ENCODE data around the gene KIF5A. TPM values are rescaled to one million over a fixed set of nuclear protein-coding genes. Genes with fewer than 3 reads are reported as not detected.

Gene KIF5A
- total and polyA plus RNA-seq, 2 of the 13 experiments (the other 11 are each of a cell fraction or from before 2014, with no cell fraction given), result 1.6 to 11.9 TPM

DNA sequence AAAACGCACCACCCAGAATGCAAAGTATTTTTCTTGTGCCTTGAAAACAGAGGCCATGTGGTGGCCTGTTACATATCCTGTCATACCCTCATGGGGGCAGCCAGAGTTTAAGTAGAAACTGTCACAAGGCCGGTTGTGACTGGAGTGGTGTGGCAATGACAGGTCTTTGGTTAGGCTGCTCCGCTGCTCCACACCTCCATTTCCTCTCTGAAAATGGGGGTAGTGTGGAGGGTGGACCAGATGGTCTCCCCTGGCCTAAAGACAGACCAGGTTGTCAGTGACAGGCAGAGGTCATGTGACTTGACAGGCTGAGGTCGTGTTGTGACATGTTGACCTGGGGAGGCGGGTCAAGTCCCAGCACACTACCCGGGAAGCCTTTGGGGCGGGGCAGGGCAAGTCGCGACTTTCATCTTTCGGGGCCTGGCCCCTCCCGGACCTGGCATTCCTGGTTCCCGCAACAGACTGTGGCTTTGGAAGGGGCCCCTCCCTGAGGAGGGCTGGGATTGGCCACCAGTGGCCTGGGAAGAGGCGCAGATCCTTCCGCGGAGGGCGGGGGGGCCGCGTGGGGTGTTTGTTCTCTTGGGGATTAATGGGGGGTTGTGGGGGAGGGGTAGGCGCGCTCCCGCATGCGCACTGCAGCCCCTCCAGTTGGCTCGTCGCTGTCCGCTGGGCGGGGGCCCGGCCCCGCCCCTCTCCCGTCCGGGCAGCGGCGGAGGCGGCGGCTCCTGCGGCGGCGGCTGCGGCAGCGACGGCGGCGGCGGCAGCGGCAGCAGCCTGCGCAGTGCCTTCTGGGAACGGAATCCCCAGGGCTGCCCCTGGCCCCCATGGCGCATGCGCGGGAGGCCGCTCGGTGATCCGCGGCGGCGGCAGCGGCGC is 27.6 kb upstream of the KIF5A start, which contains the start of gene MBD6 (continued):
- TF ChIP-seq, protein P1, sequence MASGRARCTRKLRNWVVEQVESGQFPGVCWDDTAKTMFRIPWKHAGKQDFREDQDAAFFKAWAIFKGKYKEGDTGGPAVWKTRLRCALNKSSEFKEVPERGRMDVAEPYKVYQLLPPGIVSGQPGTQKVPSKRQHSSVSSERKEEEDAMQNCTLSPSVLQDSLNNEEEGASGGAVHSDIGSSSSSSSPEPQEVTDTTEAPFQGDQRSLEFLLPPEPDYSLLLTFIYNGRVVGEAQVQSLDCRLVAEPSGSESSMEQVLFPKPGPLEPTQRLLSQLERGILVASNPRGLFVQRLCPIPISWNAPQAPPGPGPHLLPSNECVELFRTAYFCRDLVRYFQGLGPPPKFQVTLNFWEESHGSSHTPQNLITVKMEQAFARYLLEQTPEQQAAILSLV (CRISPR knock-in tag; IDR thresholded peaks at IDR 0.05; ENCODE audit: borderline replicate concordance), result no peak
- TF ChIP-seq, protein P2, sequence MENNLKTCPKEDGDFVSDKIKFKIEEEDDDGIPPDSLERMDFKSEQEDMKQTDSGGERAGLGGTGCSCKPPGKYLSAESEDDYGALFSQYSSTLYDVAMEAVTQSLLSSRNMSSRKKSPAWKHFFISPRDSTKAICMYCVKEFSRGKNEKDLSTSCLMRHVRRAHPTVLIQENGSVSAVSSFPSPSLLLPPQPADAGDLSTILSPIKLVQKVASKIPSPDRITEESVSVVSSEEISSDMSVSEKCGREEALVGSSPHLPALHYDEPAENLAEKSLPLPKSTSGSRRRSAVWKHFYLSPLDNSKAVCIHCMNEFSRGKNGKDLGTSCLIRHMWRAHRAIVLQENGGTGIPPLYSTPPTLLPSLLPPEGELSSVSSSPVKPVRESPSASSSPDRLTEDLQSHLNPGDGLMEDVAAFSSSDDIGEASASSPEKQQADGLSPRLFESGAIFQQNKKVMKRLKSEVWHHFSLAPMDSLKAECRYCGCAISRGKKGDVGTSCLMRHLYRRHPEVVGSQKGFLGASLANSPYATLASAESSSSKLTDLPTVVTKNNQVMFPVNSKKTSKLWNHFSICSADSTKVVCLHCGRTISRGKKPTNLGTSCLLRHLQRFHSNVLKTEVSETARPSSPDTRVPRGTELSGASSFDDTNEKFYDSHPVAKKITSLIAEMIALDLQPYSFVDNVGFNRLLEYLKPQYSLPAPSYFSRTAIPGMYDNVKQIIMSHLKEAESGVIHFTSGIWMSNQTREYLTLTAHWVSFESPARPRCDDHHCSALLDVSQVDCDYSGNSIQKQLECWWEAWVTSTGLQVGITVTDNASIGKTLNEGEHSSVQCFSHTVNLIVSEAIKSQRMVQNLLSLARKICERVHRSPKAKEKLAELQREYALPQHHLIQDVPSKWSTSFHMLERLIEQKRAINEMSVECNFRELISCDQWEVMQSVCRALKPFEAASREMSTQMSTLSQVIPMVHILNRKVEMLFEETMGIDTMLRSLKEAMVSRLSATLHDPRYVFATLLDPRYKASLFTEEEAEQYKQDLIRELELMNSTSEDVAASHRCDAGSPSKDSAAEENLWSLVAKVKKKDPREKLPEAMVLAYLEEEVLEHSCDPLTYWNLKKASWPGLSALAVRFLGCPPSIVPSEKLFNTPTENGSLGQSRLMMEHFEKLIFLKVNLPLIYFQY (CRISPR knock-in tag; IDR thresholded peaks at IDR 0.05; ENCODE audit: borderline replicate concordance), result peak; percentile 82; the same call in 1 of the 2 replicates
- peak; percentile 83; the same call in 1 of the 2 replicates for TF ChIP-seq ZSCAN29 (CRISPR knock-in tag; conservative IDR thresholded peaks at IDR 0.05)
- TF ChIP-seq, protein P3, sequence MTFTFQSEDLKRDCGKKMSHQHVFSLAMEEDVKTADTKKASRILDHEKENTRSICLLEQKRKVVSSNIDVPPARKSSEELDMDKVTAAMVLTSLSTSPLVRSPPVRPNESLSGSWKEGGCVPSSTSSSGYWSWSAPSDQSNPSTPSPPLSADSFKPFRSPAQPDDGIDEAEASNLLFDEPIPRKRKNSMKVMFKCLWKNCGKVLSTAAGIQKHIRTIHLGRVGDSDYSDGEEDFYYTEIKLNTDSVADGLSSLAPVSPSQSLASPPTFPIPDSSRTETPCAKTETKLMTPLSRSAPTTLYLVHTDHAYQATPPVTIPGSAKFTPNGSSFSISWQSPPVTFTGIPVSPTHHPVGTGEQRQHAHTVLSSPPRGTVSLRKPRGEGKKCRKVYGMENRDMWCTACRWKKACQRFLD (CRISPR knock-in tag; IDR thresholded peaks at IDR 0.05; ENCODE audit: borderline replicate concordance), result peak; percentile 57; the same call in 1 of the 2 replicates
- peak; percentile 91 for TF ChIP-seq CBFB (CRISPR knock-in tag; IDR thresholded peaks at IDR 0.05)
- TF ChIP-seq ZNF549 (CRISPR knock-in tag; IDR thresholded peaks at IDR 0.05), result no peak
- TF ChIP-seq, protein P4, sequence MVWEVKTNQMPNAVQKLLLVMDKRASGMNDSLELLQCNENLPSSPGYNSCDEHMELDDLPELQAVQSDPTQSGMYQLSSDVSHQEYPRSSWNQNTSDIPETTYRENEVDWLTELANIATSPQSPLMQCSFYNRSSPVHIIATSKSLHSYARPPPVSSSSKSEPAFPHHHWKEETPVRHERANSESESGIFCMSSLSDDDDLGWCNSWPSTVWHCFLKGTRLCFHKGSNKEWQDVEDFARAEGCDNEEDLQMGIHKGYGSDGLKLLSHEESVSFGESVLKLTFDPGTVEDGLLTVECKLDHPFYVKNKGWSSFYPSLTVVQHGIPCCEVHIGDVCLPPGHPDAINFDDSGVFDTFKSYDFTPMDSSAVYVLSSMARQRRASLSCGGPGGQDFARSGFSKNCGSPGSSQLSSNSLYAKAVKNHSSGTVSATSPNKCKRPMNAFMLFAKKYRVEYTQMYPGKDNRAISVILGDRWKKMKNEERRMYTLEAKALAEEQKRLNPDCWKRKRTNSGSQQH (CRISPR knock-in tag; IDR thresholded peaks at IDR 0.05; ENCODE audit: low read depth), result no peak; the same call in 1 of the 2 replicates
- 0 out of 2 replicates have a peak, but pooled peaks have one; percentile 41 for TF ChIP-seq ZNF558 (CRISPR knock-in tag; IDR thresholded peaks at IDR 0.05; ENCODE audit: borderline replicate concordance)
- no peak for TF ChIP-seq KDM1A (CRISPR knock-in tag; IDR thresholded peaks at IDR 0.05)
- peak; percentile 77 for TF ChIP-seq ZNF143 (CRISPR knock-in tag; IDR thresholded peaks at IDR 0.05)
- TF ChIP-seq, protein P5, sequence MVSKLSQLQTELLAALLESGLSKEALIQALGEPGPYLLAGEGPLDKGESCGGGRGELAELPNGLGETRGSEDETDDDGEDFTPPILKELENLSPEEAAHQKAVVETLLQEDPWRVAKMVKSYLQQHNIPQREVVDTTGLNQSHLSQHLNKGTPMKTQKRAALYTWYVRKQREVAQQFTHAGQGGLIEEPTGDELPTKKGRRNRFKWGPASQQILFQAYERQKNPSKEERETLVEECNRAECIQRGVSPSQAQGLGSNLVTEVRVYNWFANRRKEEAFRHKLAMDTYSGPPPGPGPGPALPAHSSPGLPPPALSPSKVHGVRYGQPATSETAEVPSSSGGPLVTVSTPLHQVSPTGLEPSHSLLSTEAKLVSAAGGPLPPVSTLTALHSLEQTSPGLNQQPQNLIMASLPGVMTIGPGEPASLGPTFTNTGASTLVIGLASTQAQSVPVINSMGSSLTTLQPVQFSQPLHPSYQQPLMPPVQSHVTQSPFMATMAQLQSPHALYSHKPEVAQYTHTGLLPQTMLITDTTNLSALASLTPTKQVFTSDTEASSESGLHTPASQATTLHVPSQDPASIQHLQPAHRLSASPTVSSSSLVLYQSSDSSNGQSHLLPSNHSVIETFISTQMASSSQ (IDR thresholded peaks at IDR 0.05; ENCODE audit: low read depth), result 0 out of 2 replicates have a peak, but pooled peaks have one; percentile 33
- TF ChIP-seq, protein P5 (CRISPR knock-in tag; IDR thresholded peaks at IDR 0.05; ENCODE audit: borderline replicate concordance), result no peak; the same call in 1 of the 2 replicates
- no peak for TF ChIP-seq EHMT2 (IDR thresholded peaks at IDR 0.05; ENCODE audit: borderline replicate concordance, low read depth, low read length)
- TF ChIP-seq SOX6 (IDR thresholded peaks at IDR 0.05), result no peak
- TF ChIP-seq SOX6 (CRISPR knock-in tag; IDR thresholded peaks at IDR 0.05), result peak; percentile 85
